Stimulated activated CD4-positive, alpha-beta T cell treated with anti-CD3 and anti-CD28 coated beads, Interleukin-15, amount 100 ng/mL, for 48 hours (primary cell): Measurements from ENCODE around the gene NSUN4.

Source experiments
- DNase-seq, 2 donors: peaks; one replicate each; pipeline ENCODE4 v3.0.0-alpha.2; 2020; ENCODE audit warnings: low read depth in 2 of 2

Gene NSUN4

DNA sequence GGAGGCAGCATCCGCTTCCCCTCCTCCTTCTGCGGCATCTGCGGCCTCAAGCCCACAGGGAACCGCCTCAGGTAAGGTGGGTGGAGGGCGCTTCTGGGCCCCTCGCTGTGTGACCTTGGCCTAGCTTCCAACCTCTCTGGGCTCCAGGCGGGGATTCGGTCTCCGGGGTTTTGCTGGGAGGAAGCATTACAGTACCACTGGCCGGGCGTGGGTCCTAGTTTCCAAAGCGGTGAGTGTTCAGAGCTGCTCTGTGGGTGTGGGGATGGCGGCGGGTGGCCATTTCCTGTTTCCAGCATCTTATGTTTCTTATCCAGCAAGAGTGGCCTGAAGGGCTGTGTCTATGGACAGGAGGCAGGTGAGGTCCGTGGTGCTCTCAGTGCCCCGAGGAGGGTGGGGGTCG lies 65.1 kb downstream of the NSUN4 start:
- no peak for DNase-seq

DNA sequence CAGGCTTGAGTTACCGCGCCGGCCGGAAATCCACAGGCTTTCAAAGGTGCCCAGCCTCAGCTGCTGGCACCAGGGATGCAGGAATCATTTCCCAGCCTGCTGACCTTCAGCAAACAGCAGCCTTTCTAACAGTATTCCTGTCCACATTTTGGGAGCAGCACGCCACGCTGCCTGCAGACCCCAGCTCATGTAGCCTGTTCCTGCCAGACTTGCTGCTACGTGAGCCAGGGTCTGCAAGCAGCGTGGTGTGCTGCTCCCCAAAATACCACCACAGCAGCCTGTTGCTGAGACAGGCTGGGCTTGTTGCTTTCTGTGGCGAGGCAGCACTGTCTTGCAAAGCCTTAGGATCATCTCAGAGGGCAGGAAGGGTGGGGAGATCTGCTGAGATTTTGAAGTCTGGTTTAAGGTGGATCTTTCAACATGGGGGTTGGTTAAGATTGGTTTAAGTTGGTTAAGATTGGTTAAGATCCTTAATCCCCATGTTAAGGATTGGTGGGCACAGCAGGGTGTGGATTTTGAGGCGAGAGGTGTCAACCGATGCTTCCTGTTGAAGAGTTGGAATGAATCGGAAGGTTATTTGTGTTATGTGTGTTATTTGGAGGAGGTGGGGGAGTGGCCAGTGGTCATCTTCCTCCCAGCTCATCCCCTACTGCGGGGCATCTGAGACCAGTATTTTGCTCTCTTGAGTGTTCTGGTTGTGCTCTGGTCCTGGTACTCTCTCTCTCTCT lies 66.4 kb downstream of the NSUN4 start:
- DNase-seq, result no peak

DNA sequence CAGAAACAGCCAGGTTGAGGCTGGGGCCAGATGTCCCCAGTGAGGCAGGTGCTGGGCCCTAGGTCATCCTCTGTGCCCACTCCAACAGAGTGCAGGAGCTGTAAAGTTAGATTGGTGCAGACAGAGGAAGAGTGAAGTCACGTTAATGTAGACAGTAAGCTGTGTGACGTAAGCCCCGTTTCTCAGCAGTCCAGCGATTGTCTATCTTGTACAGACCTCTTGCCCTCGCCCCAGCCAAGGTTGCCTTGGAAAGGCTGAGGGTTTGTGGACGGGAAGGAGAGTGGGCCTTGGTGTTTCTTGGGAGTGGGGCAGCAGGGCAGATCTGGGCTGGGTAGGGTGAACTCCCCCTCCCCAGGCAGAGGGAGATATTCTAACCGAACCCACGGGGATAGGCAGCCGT lies 67.0 kb downstream of the NSUN4 start:
- DNase-seq, result no peak

DNA sequence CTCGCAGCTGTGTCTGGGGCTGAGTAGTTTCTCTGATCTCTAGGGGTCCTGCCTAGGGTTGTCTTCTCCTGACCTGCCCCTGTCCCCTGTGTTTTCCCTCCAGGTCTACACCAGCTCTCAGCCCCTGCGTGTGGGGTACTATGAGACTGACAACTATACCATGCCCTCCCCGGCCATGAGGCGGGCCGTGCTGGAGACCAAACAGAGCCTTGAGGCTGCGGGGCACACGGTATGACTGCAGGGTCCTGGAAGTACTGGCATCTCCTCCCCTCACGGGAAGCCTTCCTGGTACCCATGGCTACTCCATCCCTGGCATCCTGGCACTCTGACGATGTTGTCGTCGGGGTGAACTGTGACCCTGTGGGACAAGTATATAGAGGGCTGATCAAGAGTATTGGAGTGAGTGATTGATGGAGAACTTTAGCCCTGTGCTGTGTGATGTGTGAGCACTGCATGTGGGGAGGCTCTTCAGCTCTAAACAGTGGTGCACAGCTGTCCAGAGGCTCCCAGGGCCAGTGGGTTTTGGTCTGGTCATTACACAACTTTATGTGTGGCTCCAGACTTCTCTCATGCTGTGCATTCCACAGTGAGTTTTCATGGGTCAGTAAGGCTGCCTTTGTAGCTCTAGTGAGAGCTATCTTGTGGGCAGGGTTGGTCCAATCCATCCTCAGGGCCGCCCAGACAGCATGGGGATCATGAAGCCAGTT lies 67.9 kb downstream of the NSUN4 start:
- no peak for DNase-seq

DNA sequence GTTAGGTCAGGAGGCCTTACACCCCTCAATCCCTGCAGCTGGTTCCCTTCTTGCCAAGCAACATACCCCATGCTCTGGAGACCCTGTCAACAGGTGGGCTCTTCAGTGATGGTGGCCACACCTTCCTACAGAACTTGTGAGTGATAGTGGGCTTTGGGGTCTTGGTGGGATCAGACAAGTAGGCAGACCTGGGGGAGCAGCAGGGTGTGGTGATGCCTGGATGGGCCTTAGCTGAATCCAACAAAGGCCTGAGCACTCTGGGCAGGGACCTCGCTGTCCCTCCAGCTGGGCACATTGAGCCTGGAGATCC lies 68.4 kb downstream of the NSUN4 start:
- DNase-seq, result no peak

DNA sequence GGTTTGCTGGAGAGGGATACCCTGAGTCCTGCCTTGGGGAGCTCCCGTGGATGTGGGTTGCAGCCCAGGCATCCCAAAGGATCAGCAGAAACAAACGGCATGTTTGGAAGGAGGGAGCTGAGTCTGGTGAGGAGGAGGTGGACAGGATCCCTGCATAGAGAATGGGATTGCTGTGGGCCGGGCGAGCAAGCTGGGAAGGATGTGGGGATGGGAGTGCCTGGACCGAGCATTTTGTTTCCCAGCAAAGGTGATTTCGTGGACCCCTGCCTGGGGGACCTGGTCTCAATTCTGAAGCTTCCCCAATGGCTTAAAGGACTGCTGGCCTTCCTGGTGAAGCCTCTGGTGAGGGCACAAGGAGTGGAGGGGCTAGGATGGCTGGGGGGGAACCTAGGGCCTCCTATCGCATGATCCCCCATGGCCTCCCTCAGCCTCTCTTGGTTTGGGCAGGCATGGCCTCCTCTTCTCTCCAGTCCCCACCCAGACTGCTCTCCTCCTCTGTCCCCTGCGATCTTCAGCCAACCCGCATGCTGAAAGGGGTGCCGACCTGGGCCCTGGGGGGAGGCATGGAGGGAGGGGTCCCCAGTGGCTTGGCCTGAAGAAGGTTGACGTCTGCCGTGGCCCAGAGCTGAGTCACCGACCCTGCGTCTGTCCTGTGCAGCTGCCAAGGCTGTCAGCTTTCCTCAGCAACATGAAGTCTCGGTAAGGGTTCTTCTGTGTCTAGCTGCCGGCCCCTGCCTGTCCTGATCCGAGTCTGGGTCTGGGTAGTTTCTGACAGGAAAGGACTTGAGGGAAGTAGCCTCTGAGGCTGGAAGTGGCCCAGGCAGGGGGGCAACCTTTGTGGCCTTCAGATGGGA lies 69.8 kb downstream of the NSUN4 start:
- DNase-seq, result no peak

DNA sequence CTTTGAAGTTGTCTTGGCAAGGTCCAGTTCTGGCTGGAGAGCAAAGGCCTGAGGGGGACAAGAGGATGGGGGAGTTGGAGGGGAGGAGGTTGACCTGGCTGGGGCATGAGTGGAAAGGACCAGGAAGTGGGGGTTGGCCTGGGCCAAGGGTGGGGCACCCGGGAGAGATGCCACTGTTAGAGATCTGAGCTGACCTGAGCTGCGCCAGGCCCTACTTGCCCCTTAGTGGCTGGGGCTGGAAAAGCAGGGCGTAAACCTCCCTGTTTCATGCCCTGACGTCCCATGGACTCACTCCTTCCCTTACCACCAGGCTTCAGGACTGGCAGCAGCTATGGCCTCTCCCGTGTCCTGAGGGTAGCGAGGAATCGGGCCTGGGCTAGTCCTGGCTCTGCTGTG lies 70.4 kb downstream of the NSUN4 start:
- no peak for DNase-seq
